ES-I3 (cell line): ENCODE results near the gene ZDHHC21.
"Not testable (repeated sequence)": the region's sequence is repeated elsewhere in the genome, so short reads cannot be mapped to it uniquely, and the experiment has no call there.

Experiments
- H3K36me3 ChIP-seq: 2 replicates; pipeline ENCODE4 v1.6.1; 2013; ENCODE audit warnings: mild to moderate bottlenecking, low read length, control low read depth, moderate library complexity; ENCODE audit not compliant: insufficient read depth
- H3K4me1 ChIP-seq: 2 replicates; pipeline ENCODE4 v1.6.1; 2013; ENCODE audit warnings: mild to moderate bottlenecking, control low read depth, low read length; ENCODE audit not compliant: insufficient read depth
- H3K9ac ChIP-seq: 2 replicates; pipeline ENCODE4 v1.6.1; 2013; ENCODE audit warnings: low read depth, mild to moderate bottlenecking, low read length, moderate library complexity
- H3K9me3 ChIP-seq: 2 replicates; pipeline ENCODE4 v1.6.1; 2013; ENCODE audit warnings: mild to moderate bottlenecking, low read length, moderate library complexity; ENCODE audit not compliant: control insufficient read depth, insufficient read depth

Gene ZDHHC21

DNA sequence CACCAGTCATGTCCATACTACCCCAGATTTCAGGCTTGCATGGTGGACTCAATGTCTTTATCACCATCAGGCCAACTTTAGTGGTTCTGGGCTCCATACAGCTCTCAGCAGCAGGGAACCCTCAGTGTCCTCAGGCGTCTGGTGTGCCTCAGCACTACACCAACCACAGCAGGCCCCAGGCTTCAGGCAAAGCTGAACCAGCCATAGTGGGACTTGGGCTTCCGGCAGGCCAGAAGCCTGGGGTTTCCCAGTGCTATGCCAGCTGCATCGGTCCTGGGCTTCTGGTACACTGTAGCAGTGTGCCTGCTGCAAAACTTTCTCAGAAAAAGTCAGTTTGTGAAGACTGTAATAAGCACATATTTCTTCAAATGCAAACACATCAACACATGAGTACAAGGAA is 11.0 kb upstream of the ZDHHC21 start:
- Histone ChIP-seq H3K36me3 (peaks cover 2% of the 10 kb centered on the region; the same call in 1 of the 2 replicates), H3K9me3 (no peaks in the 10 kb centered on the region; the same call in 1 of the 2 replicates), H3K9ac (no peak overlapping the region), H3K4me1 (no peaks in the 10 kb centered on the region)

- no peak overlapping the region for H3K9ac ChIP-seq
- H3K36me3 ChIP-seq, result peaks cover 2% of the 10 kb centered on the region; the same call in 1 of the 2 replicates
- no peaks in the 10 kb centered on the region for H3K9me3 ChIP-seq
- H3K4me1 ChIP-seq, result no peaks in the 10 kb centered on the region
Measured at GRCh38 chr9:14702200-14702720, 9.0 kb upstream of the ZDHHC21 start.

- H3K9ac ChIP-seq, result peak overlapping the region; percentile 79; the same call in 1 of the 2 replicates
- H3K36me3 ChIP-seq, result no peaks in the 10 kb centered on the region; the same call in 1 of the 2 replicates
- H3K9me3 ChIP-seq, result no peaks in the 10 kb centered on the region
- no peaks in the 10 kb centered on the region for H3K4me1 ChIP-seq
Measured at GRCh38 chr9:14692470-14693250, 572 bp downstream of the ZDHHC21 start.

DNA sequence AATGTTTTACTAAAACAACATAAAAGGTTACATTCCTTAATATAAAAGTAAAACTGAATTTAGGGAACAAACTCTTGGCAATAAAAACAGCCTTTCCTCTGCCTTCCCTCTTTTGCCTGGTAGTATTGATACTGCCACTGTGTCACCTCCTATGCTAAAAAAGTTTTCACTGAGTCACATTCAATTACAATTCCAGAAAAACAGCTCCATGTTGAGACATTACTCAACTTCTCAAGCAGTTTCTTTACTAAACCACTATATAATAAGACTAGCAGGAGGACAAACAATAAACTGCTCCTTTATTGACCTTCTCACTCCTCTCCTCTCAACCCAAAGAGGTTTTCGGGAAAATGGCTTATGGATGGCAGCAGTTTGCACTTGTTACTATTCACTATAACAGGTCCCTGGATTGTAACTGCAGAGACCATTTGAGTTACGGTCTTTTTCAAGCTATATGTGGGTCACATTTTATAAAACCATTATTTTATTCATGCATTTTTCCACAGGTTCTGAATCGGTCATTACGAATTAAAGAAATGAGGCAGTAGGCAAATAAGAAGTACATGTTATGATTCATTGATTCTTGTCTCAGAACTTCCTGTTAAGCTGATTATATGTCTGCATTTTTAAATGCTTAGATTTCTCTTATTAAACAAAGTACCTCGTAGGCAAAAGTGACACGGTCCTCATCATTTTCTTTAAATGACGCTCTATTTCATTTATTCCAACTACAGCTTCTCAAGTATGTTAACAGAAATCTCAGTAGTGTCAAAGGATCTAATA is 2.1 kb downstream of the ZDHHC21 start:
- H3K9me3 ChIP-seq, result no peaks in the 10 kb centered on the region
- H3K36me3 ChIP-seq, result no peaks in the 10 kb centered on the region; the same call in 1 of the 2 replicates
- H3K4me1 ChIP-seq, result no peaks in the 10 kb centered on the region
- H3K9ac ChIP-seq, result no peak overlapping the region

DNA sequence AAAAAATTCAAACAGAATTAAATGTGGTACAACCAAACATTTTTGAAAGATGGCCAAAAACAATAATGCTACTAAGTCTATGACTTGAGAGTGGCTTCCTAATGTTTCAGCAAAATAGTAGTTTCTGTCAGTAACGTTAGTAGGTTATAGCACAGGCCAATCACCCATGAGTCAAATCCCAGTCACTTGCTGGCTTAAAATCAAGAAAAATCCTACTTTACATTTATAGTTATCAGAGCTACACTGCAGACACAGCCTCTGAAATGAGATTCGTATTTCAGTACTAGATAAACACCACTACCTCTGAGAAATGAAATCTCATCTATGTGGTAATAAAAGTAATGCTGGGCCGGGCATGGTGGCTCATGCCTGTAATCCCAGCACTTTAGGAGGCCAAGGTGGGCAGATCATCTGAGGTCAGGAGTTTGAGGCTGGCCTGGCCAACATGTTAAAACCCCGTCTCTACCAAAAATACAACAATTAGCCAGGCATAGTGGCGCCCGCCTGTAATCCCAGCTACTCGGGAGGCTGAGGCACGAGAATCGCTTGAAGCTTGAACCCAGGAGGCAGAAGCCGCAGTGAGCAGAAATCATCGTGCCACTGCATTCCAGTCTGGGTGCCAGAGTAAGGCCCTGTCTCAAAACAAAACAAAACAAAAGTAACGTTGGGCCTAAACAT is 6.1 kb downstream of the ZDHHC21 start:
- Histone ChIP-seq H3K4me1 (no peaks in the 10 kb centered on the region), H3K9ac (no peak overlapping the region), H3K9me3 (no peaks in the 10 kb centered on the region), H3K36me3 (no peaks in the 10 kb centered on the region; the same call in 1 of the 2 replicates)

DNA sequence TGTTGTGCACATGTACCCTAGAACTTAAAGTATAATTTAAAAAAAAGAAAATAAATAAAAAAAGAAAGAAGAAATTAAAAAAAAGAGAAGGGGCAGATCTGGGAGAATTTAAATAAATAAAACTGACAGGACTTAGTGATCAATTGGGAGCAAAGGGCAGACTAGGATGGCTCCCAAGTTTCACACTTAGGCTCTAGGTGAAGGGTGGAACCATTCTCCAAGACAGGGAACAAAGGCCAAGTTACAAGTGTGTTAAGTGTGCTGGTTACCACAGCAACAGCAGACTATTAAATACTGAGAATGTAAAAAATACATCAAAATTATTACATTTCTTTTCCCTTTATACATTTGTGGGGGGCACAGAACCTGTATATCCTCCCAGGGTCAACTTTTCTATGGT is 7.1 kb downstream of the ZDHHC21 start:
- no peaks in the 10 kb centered on the region for H3K9me3 ChIP-seq
- H3K36me3 ChIP-seq, result no peaks in the 10 kb centered on the region; the same call in 1 of the 2 replicates
- no peak overlapping the region for H3K9ac ChIP-seq
- H3K4me1 ChIP-seq, result no peaks in the 10 kb centered on the region

- H3K9me3 ChIP-seq, H3K9ac ChIP-seq, H3K36me3 ChIP-seq, H3K4me1 ChIP-seq: not testable (repeated sequence)
Measured at GRCh38 chr9:14682616-14683015, 10.6 kb downstream of the ZDHHC21 start.

DNA sequence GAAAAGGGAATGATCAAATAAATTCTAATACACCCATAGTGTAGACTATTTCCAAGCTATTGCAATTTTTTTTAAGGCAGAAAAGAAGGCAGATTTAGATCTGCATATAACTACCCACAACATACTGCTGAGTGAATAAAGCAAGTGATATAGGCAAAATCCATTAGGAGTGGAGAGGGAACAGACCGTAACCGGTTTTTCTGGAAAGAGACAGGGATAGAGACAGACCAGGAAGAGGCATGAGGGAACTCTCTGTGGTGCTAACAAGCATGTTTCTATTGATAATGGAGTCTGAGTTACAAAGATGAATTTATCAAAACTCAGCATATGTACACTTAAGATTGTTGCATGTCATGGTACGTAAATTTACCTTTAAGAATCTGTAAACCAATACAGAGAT is 14.5 kb downstream of the ZDHHC21 start:
- no peaks in the 10 kb centered on the region for H3K4me1 ChIP-seq
- no peak overlapping the region for H3K9ac ChIP-seq
- H3K36me3 ChIP-seq, result no peaks in the 10 kb centered on the region
- no peaks in the 10 kb centered on the region for H3K9me3 ChIP-seq

DNA sequence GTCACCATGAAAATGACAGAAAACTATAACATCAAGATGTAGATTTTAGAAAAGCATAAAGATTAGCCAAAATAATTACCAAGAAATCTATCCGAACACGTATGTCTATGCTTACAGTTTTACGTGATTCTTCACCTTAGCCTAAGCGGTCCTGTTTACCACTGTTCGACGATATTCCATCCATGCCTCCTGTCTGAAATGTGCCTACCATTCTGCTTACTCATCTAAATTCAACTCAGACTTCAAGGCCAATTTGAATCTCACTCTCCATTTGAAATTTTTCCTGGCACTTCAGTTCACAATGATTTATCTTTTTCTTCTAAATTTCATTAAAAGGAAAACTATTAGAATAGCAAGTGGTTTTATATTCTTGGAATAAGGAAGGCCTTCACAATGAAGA is 15.4 kb downstream of the ZDHHC21 start:
- Histone ChIP-seq H3K9ac (no peak overlapping the region), H3K9me3 (no peaks in the 10 kb centered on the region), H3K4me1 (no peaks in the 10 kb centered on the region), H3K36me3 (no peaks in the 10 kb centered on the region)

DNA sequence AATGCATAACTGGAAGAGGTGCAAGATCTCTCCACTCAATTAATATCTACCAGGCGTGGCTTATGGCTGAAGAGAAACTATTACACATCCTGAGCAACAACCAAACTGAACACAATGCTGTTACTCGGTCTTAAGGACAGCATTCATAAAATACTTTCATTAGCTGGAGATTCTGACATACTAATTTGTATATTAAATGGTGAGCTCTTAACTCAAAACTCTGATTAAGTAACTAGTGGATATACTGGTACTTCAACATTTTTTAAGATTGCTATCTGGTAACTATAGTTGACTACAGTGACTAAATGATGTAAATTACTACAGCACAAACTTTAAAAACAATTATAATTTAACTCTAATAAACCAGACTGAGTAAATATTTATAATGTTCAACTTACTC is 15.8 kb downstream of the ZDHHC21 start:
- no peaks in the 10 kb centered on the region for H3K36me3 ChIP-seq
- no peak overlapping the region for H3K9ac ChIP-seq
- no peaks in the 10 kb centered on the region for H3K4me1 ChIP-seq
- no peaks in the 10 kb centered on the region for H3K9me3 ChIP-seq

DNA sequence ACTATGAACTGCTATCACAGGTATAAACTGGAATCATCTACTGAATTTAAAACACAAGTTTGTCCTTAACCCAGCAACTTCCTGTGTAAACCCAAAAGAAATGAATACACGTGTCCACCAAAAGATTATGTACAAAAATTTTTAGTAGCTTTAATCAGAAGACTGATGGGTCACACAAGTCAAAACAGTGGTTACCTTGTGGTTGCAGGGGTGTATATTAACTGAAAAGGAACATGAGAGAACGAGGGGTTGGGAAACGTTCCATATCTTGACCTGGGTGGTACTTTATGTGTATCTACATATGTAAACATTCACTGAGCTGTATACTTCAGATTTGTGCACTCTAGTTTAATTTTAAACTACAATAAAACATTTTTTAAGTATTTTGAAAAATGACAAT is 18.6 kb downstream of the ZDHHC21 start:
- H3K36me3 ChIP-seq, result no peaks in the 10 kb centered on the region
- no peak overlapping the region for H3K9ac ChIP-seq
- H3K9me3 ChIP-seq, result no peaks in the 10 kb centered on the region; the same call in 1 of the 2 replicates
- no peaks in the 10 kb centered on the region for H3K4me1 ChIP-seq

DNA sequence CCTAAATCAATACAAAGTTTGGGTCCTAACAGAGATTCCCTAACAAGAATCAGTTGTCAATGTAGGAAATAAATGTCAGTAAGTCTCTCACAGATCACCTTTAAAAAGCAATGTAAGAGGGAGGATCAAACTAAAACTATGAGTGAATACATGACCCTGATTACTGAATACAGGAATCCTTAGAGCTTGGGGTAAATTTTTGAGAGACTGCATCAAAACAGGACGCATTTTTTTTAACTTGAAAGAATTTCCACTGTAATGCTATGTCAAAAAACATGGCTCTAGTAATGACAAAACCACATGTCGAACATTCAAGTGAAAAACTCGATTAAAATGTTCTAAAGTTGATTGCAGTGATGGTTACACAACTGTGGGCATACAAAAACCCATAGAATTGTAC is 21.9 kb downstream of the ZDHHC21 start:
- H3K4me1 ChIP-seq, result no peaks in the 10 kb centered on the region
- no peak overlapping the region for H3K9ac ChIP-seq
- H3K9me3 ChIP-seq, result no peaks in the 10 kb centered on the region; the same call in 1 of the 2 replicates
- H3K36me3 ChIP-seq, result no peaks in the 10 kb centered on the region

DNA sequence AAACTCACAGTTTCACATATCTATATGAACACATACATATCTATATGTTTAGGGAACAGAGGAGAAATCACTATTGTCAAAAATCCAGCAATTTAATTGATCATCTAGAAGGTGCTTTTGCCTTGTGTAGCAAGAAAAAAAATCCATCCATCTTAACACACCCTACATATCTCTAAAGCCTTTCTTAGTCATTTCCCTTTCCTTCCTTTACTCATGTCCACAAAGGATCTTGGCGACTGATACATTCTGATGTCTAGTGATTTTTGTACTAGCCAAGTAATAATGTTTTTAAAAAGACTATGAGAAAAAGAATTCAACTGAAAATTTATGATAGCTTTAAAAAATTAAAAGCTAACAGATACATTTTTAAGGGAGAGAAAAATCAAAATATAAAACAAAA is 22.5 kb downstream of the ZDHHC21 start:
- Histone ChIP-seq H3K9me3 (no peaks in the 10 kb centered on the region; the same call in 1 of the 2 replicates), H3K36me3 (no peaks in the 10 kb centered on the region), H3K4me1 (no peaks in the 10 kb centered on the region), H3K9ac (no peak overlapping the region)

GRCh38 chr9:14664022-14664421 is 29.2 kb downstream of the ZDHHC21 start:
- H3K9ac ChIP-seq, result peak overlapping the region; percentile 42; the same call in 1 of the 2 replicates
- H3K9me3 ChIP-seq, H3K36me3 ChIP-seq, H3K4me1 ChIP-seq: not testable (repeated sequence)
